GM18517 (cell line): ENCODE results near the gene ELMOD1.

Experiments
- ATAC-seq: cut with Tn5 transposase; IDR thresholded peaks from one replicate; pipeline ENCODE4 v1.9.1; 2021; ENCODE audit warnings: mild to moderate bottlenecking, moderate library complexity; ENCODE audit not compliant: unreplicated experiment

The ELMOD1 gene

GRCh38 chr11:107631931-107632330 is 41.0 kb downstream of the ELMOD1 start:
- no peak for ATAC-seq

GRCh38 chr11:107646783-107647182 is 55.8 kb downstream of the ELMOD1 start:
- no peak for ATAC-seq

- ATAC-seq, result no peak
Observed at GRCh38 chr11:107648242-107648641, 57.3 kb downstream of the ELMOD1 start.

- ATAC-seq, result no peak
Observed at GRCh38 chr11:107651672-107652071, 60.7 kb downstream of the ELMOD1 start.

- no peak for ATAC-seq
Observed at GRCh38 chr11:107653076-107653475, 62.1 kb downstream of the ELMOD1 start.

GRCh38 chr11:107655602-107656001 is 64.7 kb downstream of the ELMOD1 start:
- no peak for ATAC-seq

GRCh38 chr11:107659310-107659709 is 68.4 kb downstream of the ELMOD1 start:
- no peak for ATAC-seq

- ATAC-seq, result no peak
Observed at GRCh38 chr11:107660066-107660465, 69.1 kb downstream of the ELMOD1 start.

GRCh38 chr11:107661656-107662055 is 70.7 kb downstream of the ELMOD1 start:
- no peak for ATAC-seq

- no peak for ATAC-seq
Observed at GRCh38 chr11:107665018-107665417, 74.1 kb downstream of the ELMOD1 start.

GRCh38 chr11:107666911-107667613 is 76.1 kb downstream of the ELMOD1 start:
- no peak for ATAC-seq

- no peak for ATAC-seq
Observed at GRCh38 chr11:107669191-107669740, 78.3 kb downstream of the ELMOD1 start.

GRCh38 chr11:107669893-107670601 is 79.1 kb downstream of the ELMOD1 start:
- no peak for ATAC-seq

- ATAC-seq, result no peak
Observed at GRCh38 chr11:107675902-107676301, 85.0 kb downstream of the ELMOD1 start.

- ATAC-seq, result no peak
Observed at GRCh38 chr11:107676336-107677057, 85.5 kb downstream of the ELMOD1 start.

GRCh38 chr11:107677924-107678631 is 87.1 kb downstream of the ELMOD1 start:
- ATAC-seq, result no peak

- no peak for ATAC-seq
Observed at GRCh38 chr11:107678632-107678971, 87.7 kb downstream of the ELMOD1 start.

GRCh38 chr11:107679255-107680024 is 88.5 kb downstream of the ELMOD1 start:
- ATAC-seq, result no peak

- no peak for ATAC-seq
Observed at GRCh38 chr11:107682171-107682570, 91.2 kb downstream of the ELMOD1 start.

- no peak for ATAC-seq
Observed at GRCh38 chr11:107682572-107682971, 91.6 kb downstream of the ELMOD1 start.
